ENCODE measurements around the gene SORD.

The SORD gene

DNA sequence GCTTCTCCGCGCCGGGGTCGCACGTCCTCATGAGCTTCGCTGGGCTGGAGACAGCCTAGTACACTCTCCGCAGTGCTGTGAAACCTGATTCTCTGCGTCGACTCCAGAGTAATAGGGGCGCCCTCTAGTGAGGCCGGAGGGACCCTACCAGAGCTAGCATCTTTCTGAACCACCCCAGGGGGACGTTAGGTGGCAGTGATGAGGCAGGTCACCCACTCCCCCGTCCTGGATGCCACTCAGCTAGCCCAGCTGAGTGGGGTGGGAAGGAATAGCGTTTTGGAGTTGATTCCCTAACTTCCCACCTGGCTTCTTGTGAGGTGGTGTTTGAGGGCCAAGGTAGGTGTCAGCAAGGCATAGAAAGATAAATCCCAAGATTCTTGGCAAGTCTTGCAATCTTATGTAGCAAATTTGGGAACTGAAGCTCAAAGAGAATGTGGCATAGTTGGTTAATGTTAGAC lies 95.2 kb downstream of the SORD start:
- peak; percentile 48 for DNase-seq

DNA sequence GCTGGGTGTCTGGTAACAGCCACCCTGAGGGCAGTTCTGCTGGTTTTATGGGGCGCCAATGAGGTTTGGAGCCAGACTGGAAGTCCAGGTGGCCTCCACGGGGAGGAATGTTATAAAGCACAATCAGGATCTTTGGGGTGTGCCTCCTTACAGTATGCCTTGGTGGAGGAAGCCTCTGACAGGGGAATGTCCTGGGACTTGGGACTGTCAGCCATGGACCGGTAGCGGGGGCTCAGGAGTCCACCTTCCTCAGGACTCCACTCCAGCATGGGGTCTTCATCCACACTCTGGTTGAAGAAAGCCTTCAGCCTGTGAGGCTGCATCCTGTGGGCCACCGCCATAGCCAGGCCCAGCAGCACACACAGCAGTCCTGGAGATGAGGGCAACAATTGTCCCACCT lies 96.0 kb downstream of the SORD start:
- no peak for DNase-seq

DNA sequence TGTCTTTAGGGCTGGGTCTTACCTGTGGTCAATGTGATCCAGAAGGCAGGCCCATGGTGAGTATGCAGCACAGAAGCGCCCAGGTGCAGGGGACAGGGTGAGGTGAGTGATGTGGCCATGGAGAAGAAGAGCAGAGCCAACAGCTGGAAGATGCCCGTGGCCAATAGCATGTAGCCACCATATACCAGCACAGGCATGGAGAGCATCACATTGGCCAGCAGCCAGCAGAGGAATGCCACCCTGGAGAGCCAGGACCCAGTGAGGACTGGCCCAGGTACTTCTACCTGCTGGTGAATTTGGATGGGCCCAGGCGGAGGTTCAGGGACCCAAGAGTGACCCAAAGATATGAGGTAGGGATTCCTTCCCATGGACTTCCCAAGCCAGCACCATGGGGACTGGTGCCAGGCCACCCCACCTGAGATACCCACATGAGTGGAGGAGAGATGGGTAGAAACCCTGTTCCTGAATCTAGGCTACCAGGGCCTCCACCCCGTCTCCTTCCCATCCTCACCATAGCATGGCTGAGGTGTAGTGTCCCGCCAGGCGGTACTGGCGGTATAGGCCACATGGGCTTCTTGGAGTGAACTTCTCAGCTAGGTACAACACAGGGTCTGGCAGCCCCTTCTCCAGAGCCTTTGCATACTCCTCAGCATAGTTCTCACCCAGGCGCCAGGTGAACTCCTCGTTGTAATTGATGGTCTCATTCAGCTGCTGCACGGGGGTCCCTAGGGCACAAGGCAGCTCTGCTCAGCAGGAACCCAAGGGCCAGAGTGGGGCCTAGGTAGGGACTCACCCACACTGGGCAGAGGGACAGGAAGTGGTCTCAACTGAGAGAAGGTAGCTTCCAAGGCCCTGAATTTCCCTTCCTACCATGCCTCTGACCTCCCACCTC lies 97.3 kb downstream of the SORD start:
- no peak for DNase-seq

DNA sequence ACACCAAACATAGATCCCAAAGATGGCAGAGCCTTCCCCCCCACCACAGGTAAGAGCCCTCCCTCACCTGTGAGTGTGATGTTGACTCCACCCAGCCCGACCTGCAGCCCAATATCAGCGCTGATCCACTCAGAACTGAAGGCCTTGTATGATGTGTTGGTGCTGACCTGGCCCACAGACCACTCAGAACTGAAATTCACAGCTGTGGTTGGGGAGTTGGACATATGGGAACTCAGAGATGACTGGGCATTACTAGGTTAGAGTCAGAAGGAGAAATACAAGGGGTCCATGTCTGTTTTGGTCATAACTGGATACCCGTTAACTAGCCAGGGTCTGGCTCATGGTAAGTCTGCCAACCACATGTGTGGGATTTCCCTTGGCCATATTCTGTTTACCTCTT lies 98.0 kb downstream of the SORD start:
- DNase-seq: no peak

DNA sequence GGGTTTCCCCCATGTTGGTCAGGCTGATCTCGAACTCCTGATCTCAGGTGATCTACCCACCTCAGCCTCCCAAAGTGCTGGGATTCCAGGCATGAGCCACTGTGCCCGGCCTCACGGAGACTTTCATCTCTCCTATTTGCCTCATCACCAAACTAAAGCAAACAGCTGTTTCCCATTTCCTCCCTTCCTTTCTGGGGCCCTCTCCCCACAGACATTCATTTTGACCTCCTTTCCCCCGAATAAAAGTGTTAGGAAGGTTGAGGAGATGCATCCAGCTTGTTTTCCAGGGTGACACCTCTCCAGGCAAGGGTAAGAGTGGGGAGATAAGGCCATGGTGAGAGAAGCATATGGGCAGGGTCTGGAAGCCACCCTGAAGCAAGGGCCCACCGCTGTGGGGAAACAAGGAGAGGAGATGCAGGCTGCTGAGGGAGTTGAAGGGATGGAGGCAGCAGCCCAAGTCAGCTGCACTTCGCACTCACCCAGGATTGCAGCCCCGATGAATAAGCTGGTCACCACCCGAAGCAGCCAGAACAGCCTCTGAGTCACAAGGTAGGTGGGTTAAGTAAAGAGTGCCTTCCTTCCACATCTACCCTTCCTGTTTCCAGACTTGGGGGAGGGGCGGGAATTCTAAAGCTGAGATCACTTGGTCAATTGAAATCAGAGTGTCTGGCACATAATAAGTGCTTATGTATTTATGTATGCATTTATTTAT lies 98.9 kb downstream of the SORD start:
- no peak for DNase-seq

DNA sequence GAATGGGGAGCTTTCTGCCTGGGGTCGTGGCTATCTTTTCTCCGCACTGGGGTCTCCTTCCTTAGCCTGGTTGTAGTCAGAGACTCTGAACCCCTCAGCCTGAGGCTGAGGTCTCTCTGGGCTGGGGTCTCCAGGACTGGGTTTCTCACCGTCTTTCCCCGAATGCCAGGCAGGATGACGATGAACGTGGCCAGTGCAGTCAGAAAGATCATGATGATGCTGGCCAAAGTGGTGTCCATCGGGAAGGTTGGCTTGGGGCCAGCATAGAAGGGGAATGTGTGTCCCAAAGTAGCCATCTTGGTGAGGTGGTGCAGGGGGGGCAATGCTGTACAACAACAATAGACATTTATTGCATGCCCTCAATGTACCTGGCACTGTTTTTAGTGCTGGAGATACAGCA lies 99.7 kb downstream of the SORD start:
- no peak for DNase-seq

DNA sequence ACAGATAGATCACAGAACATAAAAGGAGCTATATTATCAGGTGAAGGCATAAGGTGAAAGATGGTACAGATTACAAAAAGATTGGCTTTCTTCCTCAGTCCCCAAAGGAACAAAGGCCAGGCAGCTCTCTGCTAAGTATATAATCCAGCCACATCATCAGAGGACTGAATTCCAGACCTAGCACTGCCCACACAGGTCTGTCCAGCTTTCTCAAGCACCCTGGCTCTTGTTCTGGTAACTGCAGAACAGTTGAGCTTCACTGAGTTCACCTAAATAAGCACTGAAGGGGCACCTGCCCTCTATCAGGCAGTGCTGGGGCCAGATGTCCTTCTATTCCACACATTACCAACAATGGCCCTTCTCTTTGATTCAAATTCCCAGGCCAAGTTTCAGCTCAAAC lies 100.4 kb downstream of the SORD start:
- DNase-seq: no peak

- no peak for DNase-seq
Observed at GRCh38 chr15:45126535-45127158, 103.7 kb downstream of the SORD start.

Data from NCI-H2107 (cell line).